Lower lobe of right lung (tissue), 2 donors: ENCODE measurements around the gene PCDHGA11. TPM values are rescaled to one million over a fixed set of nuclear protein-coding genes. Genes with fewer than 3 reads are reported as not detected.
A peak's percentile ranks its signal among the peaks of the same experiment; 100 is the strongest.
"Not testable (repeated sequence)": the region's sequence is repeated elsewhere in the genome, so short reads cannot be mapped to it uniquely, and the experiment has no call there.

Source experiments
- ATAC-seq, 2 donors: fragments of 200-7000 bp; cut with Tn5 transposase; one replicate each; pipeline ENCODE4 v1.9.1; 2020 to 2022; ENCODE audit warnings: mild to moderate bottlenecking in 2 of 2, moderate library complexity in 2 of 2
- DNase-seq: peaks from one replicate; pipeline ENCODE4 v3.0.0-alpha.2; 2020
- H3K27ac ChIP-seq: fragments of 200-600 bp; one replicate; pipeline ENCODE4 v1.8.0; 2022
- H3K27me3 ChIP-seq: fragments of 200-600 bp; one replicate; pipeline ENCODE4 v1.8.0; 2022; ENCODE audit warnings: low read depth
- H3K36me3 ChIP-seq: fragments of 200-600 bp; one replicate; pipeline ENCODE4 v1.8.0; 2022; ENCODE audit warnings: mild to moderate bottlenecking
- H3K4me1 ChIP-seq: fragments of 200-600 bp; one replicate; pipeline ENCODE4 v1.8.0; 2022
- H3K4me3 ChIP-seq: fragments of 200-600 bp; one replicate; pipeline ENCODE4 v1.8.0; 2022; ENCODE audit warnings: mild to moderate bottlenecking
- H3K9me3 ChIP-seq: fragments of 200-600 bp; one replicate; pipeline ENCODE4 v1.8.0; 2022
- CTCF ChIP-seq: fragments of 200-600 bp; IDR thresholded peaks from one replicate; pipeline ENCODE4 v1.8.0; 2022; ENCODE audit warnings: antibody characterized with exemption, mild to moderate bottlenecking
- intact Hi-C: fragments of 100-400 bp; cut with DNase I; formaldehyde crosslinking; loops from one replicate; pipeline ENCODE4 v1.11.0; 2022
- total RNA-seq: library from RNA; stranded (reverse); fragmentation: NEBNext Ultra II Directional; extraction: Animal tissue kit (Norgen Biotek cat#: 25700); gene quantifications from one replicate; pipeline ENCODE4 v1.2.1, GENCODE V29; 2021
- donor health status: DM: no; HTN: yes; CAD: no; lungs with severe emphysema.

Gene PCDHGA11
- total RNA-seq, 1 donor from 2014 or later, result 3.2 TPM

DNA sequence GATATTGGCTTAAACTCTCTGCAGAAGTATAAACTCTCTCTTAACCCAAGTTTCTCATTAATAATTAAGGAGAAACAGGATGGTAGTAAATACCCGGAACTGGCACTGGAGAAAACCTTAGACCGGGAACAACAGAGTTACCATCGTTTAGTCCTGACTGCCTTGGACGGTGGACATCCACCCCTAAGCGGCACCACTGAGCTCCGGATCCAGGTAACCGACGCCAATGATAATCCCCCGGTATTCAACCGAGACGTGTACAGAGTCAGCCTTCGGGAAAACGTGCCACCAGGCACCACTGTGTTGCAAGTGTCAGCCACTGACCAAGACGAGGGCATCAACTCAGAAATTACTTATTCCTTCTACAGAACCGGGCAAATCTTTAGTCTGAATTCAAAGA lies 22.2 kb upstream of the PCDHGA11 start:
- H3K9me3 ChIP-seq, result peaks cover 68% of the 10 kb centered on the region
- intact Hi-C loops, result no loop called here

DNA sequence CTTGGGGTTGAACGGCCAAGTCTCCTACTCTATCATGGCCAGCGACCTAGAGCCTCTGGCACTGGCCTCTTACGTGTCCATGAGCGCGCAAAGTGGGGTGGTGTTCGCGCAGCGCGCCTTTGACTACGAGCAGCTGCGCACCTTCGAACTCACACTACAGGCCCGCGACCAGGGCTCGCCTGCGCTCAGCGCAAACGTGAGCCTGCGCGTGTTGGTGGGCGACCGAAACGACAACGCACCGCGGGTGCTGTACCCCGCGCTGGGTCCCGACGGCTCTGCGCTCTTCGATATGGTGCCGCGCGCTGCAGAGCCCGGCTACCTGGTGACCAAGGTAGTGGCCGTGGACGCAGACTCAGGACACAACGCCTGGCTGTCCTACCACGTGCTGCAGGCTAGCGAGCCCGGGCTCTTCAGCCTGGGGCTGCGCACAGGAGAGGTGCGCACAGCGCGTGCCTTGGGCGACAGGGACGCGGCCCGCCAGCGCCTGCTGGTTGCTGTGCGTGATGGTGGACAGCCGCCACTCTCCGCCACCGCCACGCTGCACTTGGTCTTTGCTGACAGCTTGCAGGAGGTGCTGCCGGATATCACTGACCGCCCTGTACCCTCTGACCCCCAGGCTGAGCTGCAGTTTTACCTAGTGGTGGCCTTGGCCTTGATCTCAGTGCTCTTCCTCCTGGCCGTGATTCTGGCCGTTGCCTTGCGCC lies 21.1 kb upstream of the PCDHGA11 start:
- H3K4me1 ChIP-seq, result no peaks in the 10 kb centered on the region
- intact Hi-C loops, result no loop called here
- peaks cover 63% of the 10 kb centered on the region for H3K9me3 ChIP-seq
- H3K27ac ChIP-seq, result no peak overlapping the region
- no peak for ATAC-seq
- no peak overlapping the region for H3K4me3 ChIP-seq
- TF ChIP-seq CTCF, result no peak
- no peak for DNase-seq
- H3K36me3 ChIP-seq, result no peaks in the 10 kb centered on the region
- H3K27me3 ChIP-seq, result peaks cover 40% of the 10 kb centered on the region

More for the DNA sequence above, 22.2 kb upstream of the PCDHGA11 start:
- DNase-seq (no peak), ATAC-seq (no peak)
- Histone ChIP-seq H3K27ac (no peak overlapping the region), H3K4me3 (no peak overlapping the region), H3K36me3 (no peaks in the 10 kb centered on the region), H3K27me3 (peaks cover 45% of the 10 kb centered on the region), H3K4me1 (no peaks in the 10 kb centered on the region)
- TF ChIP-seq CTCF, result no peak

GRCh38 chr5:141402553-141403243 lies 18.2 kb upstream of the PCDHGA11 start, which contains the start of gene PCDHGA9:
Gene PCDHGA9, plus strand, starts transcription at chr5:141402778. Its CDS starts 175 bp downstream, at chr5:141402953.
- ATAC-seq, result peak in 1 of 2 donors; percentile 47
- Histone ChIP-seq H3K4me3 (peak within 1 kb of the TSS; percentile 32), H3K27me3 (peaks cover 20% of the 10 kb centered on the region), H3K4me1 (no peaks in the 10 kb centered on the region), H3K9me3 (peaks cover 49% of the 10 kb centered on the region), H3K36me3 (no peaks in the 10 kb centered on the region), H3K27ac (no peak within 1 kb of the TSS)
- intact Hi-C loops, result no loop called here
- DNase-seq, result no peak
- TF ChIP-seq CTCF, result peak; percentile 33

DNA sequence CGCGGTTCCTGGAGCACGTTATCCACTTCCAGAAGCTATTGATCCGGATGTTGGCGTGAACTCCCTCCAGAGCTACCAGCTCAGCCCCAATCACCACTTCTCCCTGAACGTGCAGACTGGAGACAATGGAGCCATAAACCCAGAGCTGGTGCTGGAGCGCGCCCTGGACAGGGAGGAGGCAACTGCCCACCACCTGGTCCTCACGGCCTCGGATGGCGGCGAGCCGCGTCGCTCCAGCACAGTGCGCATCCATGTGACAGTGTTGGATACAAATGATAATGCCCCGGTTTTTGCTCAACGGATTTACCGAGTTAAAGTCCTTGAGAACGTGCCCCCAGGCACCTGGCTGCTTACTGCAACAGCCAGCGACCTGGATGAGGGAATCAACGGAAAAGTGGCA lies 17.5 kb upstream of the PCDHGA11 start:
- H3K9me3 ChIP-seq, result peaks cover 54% of the 10 kb centered on the region
- DNase-seq (no peak), ATAC-seq (no peak)
- intact Hi-C loops, result no loop called here
- H3K27me3 ChIP-seq, result peaks cover 20% of the 10 kb centered on the region
- H3K4me1 ChIP-seq, result no peaks in the 10 kb centered on the region
- H3K27ac ChIP-seq, result no peak overlapping the region
- H3K36me3 ChIP-seq, result no peaks in the 10 kb centered on the region
- TF ChIP-seq CTCF, result no peak
- H3K4me3 ChIP-seq, result peak overlapping the region; percentile 32

- intact Hi-C loops, H3K27ac ChIP-seq, H3K36me3 ChIP-seq, H3K4me1 ChIP-seq: not testable (repeated sequence)
- Histone ChIP-seq H3K9me3 (peaks cover 65% of the 10 kb centered on the region), H3K4me3 (peak within 1 kb of the TSS; percentile 44), H3K27me3 (peaks cover 16% of the 10 kb centered on the region)
- peak; percentile 76 for DNase-seq
- TF ChIP-seq CTCF, result peak; percentile 59
- ATAC-seq, result peak; percentile 84 to 90
Observed at GRCh38 chr5:141407790-141408505, 12.9 kb upstream of the PCDHGA11 start, which contains the start of gene PCDHGB6. Gene PCDHGB6, plus strand, starts transcription at chr5:141408021. Its CDS starts 182 bp downstream, at chr5:141408203.
